HT1080 (cell line): Measurements from ENCODE around the gene TAL1. TPM values are rescaled to one million over a fixed set of nuclear protein-coding genes. Genes with fewer than 3 reads are reported as not detected.
"Not testable (repeated sequence)": the region's sequence is repeated elsewhere in the genome, so short reads cannot be mapped to it uniquely, and the experiment has no call there.

Source experiments
- DNase-seq: peaks from one replicate; pipeline ENCODE4 v3.0.0-alpha.2; 2015; ENCODE audit warnings: low read depth
- polyA plus RNA-seq, 2 experiments: library from polyadenylated mRNA; depleted of rRNA; stranded (reverse); fragments of >200 nt; gene quantifications; 2 replicates each; pipeline ENCODE4 v1.2.3, GENCODE V29; 2015
- total RNA-seq: library from RNA; depleted of rRNA; stranded (reverse); fragments of >200 nt; shearing (Covaris generic); gene quantifications from 2 replicates; pipeline ENCODE4 v1.2.3, GENCODE V29; 2014; rRNA removed

Gene TAL1
- 0.03 and 0.10 TPM in 2 replicates for total RNA-seq
- polyA plus RNA-seq (2015; cell fraction: cytosol; rRNA removed), result 0.09 and 0.15 TPM in 2 replicates
- polyA plus RNA-seq (2015; cell fraction: nucleus; rRNA removed), result 0.07 TPM in 1 of 2 replicates, not detected in the other

GRCh38 chr1:47232187-47232874 is at the start of gene TAL1:
TAL1 (minus strand) TSS chr1:47232225; CDS start chr1:47225888, 6,337 bp downstream.
- DNase-seq, result no peak

- DNase-seq, result no peak
Measured at GRCh38 chr1:47280142-47280541, 48.1 kb upstream of the TAL1 start.

DNA sequence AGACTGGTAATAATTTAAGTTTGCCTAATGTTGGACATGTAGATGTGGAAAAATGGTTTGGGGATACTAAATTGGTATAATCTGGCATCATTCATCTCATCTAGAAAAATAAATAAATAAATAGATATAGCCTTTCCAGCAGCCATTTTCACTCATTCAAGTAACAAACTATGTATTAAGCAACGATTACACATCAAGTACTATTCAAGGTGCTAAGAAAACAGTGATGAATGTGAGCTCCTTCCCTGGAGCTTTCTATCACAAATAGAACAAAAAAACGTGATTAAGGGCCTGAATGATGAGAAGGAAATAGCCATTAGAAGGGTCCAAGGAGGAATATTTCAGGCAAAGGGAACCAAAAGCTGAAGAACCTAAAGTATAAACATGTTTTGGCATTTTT is 44.8 kb upstream of the TAL1 start:
- DNase-seq, result no peak

DNA sequence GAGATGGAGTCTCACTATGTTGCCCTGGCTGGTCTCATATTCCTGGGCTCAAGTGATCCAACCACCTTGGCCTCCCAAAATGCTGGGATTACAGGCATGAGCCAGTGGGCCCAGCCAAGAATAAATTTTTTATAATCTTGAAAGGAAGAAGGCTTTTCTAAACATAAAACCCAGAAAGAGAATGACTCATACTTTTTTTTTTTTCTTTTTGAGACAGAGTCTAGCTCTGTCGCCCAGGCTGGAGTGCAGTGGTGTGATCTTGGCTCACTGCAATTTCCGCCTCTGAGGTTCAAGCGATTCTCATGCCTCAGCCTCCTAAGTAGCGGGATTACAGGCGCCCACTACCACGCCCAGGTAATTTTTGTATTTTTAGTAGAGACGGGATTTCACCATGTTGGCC is 43.8 kb upstream of the TAL1 start:
- DNase-seq, result peak; percentile 53

- DNase-seq, result not testable (repeated sequence)
Measured at GRCh38 chr1:47265529-47265928, 33.5 kb upstream of the TAL1 start.

GRCh38 chr1:47262787-47263413 is 30.9 kb upstream of the TAL1 start:
- DNase-seq, result peak; percentile 45

DNA sequence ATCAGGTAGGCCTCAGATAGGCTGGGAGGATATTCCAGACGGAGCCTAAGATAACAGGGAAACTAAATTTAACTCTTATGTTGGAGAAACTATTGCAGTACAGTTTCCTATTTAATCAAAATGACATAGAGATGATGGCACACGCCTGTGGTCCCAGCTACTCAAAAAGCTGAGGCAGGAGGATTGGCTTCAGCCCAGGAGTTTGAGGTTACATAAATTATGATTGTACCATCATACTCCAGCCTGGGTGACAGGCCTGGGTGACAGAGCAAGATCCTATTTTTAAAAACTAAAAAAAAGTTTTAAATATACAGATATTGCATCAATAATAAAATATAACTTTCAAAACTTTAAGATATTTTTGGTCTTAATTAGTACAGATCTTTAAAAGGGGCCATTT is 25.2 kb upstream of the TAL1 start:
- no peak for DNase-seq

GRCh38 chr1:47252795-47253194 is 20.8 kb upstream of the TAL1 start:
- no peak for DNase-seq

DNA sequence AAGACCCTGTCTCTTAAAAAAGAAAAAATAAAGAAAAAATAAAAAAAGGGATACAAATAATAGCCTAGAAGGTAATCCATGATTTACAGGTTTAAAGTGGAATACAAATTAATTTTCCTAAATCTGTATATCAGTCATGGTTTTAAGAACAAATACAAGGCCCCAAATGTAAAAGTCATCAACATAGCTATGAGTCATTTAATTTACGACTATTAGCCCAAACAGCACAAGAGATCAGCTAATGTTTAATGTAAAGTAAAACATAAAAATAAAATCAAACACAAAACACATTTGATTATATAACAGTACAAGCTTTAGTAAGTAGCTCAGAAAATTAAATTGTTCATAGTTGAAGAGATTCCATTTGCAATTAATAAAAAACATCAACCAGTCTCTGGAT is 20.3 kb upstream of the TAL1 start:
- DNase-seq, result no peak

GRCh38 chr1:47249755-47250154 is 17.7 kb upstream of the TAL1 start:
- no peak for DNase-seq

GRCh38 chr1:47244339-47244862 is 12.4 kb upstream of the TAL1 start:
- no peak for DNase-seq

DNA sequence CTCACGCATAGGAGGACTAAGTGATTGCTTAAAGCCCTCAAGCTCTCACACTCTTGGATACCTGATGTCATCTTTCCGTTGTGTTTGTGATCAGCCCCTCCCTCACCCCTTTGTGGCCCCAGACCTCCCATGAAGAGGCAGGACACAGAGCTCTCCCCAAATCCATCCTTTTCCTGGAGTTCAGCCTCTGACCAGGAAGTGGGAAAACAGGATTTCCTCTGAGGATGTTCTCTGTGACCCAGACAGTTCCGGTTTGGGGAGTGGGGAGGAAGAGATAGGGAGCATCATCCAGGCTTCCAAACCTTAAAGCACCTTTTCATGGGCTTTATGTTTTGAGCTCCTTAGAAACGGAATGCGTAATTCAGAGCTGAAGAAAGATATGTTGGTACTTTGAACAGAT is 11.9 kb upstream of the TAL1 start:
- DNase-seq, result no peak

GRCh38 chr1:47241114-47242113 is 9.4 kb upstream of the TAL1 start:
- DNase-seq, result peak; percentile 30

DNA sequence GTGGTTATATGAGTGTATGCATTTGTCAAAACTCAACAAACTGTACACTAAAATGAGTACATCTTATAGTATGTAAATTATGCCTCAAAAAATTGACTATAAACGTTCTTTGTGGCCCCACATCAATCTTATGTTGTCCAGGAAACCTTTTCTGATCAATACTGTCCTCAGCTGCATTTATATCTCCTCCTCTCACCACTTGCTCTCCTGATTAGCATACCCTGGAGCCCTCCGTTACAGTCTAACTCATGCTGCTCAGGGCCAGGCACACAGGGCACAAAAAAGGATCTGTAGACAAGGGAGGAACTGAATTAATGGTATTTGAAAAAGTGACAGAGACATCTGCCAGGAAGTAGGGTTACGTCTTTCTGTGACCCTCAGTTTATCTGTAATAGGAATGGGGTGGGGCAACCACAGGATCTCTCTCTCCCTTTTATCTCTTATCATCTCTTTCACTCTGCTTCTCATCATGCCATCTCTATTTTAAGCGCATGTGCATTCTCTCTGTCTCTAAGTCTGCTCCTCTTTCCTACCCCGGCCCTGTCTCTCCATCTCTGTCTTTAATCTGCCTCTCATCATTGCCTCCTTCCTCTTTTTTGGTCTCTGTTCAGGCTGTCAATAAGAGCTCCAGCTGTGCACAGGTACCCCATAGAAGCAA is 7.0 kb upstream of the TAL1 start:
- no peak for DNase-seq

GRCh38 chr1:47235806-47236205 is 3.8 kb upstream of the TAL1 start:
- no peak for DNase-seq

GRCh38 chr1:47235241-47235681 is 3.2 kb upstream of the TAL1 start:
- DNase-seq, result no peak

GRCh38 chr1:47233186-47233585 is 1.2 kb upstream of the TAL1 start:
- DNase-seq, result no peak

DNA sequence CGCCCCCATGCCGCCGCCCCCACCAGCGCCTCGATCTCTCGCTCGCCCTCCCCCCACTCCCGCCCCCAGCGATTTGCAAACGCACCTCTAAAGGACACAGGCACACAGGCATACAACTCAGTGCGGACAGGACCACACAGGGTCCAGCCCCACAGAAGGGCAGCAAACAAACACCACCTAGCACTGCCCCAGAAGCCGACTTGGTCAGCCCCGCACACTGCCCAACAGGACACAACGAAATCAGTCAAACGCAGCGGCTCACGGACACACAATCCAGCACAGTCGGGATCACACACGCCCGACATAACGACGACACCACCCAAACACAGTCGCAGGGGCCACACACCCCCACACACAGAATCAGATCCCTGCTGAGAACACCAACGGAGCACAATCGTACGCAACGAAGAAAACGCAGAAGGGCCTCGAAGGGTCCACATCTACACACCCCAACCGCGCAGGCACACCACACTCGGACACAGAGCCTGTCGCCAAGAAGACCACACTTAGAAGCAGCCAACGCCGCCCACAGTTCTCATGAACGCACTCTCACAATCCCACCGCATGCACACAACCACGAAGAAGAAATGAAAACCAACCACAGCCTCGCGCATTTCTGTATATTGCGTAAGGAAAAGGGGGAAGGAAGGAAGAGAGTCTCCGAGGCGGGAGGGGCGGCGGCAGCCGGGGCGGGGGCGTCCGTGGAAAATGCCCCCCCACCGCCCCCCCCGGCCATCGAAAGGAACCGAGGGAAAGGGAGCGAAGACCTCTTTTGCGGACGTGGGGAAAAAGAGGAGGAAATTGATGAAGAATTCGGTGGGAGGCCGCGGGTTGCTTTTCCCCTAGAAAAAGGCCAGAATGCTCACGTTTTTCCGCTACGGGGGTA is 481 bp downstream of the TAL1 start:
- DNase-seq, result no peak

DNA sequence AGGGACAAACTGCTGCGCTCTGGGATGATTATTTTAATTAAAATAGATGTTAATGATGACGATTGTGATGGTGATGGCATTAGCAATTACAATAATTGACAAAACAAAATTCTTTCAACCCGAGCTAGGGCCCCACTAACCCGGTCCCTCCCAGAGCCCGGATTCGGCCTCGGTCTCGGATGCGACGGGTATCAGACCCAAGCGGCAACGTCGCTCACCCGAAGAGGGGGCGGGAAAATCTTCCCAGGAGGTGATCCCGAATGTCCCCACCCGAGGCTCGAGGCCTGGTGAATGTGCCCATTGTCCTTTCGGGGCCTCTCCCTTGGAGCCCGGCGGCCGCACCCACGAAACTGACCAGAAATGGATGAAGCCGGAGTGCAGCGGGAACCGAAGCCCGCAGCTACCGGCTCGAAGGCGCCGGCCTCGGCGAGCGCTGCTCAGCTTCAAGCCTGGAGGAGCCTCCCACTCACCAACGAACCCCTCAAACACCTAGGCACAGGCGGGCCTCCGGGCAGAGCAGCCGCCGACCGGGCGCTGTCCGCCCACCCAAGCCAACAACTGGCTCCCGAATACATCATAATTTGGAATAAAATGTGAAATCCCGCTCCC is 1.2 kb downstream of the TAL1 start:
- DNase-seq, result no peak
